K562 (cell line): ENCODE measurements around the gene TLE6. TPM values are rescaled to one million over a fixed set of nuclear protein-coding genes. Genes with fewer than 3 reads are reported as not detected.
A peak's percentile ranks its signal among the peaks of the same experiment; 100 is the strongest.

ENCODE experiments used
- CEBPB ChIP-seq: fragments of 450-650 bp; IDR thresholded peaks from 2 replicates; pipeline ENCODE4 v1.6.1; 2016; ENCODE audit warnings: missing genetic modification characterization, missing compliant biosample characterization
- CEBPG ChIP-seq, 3 experiments: fragments of 200-800 bp in 1 of 3; sonication (Bioruptor generic) in 1 of 3; sonication (generic) in 1 of 3; formaldehyde crosslinking in 1 of 3; IDR thresholded peaks in 2 of 3; conservative IDR thresholded peaks in 1 of 3; 2 replicates each; pipeline versions ENCODE4 v1.6.1 to v1.8.0; 2016 to 2022; ENCODE audit warnings: missing compliant biosample characterization in 2 of 3, missing genetic modification characterization in 2 of 3, mild to moderate bottlenecking in 1 of 3, missing genetic modification reagents in 1 of 3
- FOSL1 ChIP-seq: fragments of 200-800 bp; sonication (Bioruptor generic); conservative IDR thresholded peaks from 2 replicates; pipeline ENCODE4 v1.6.1; 2016; ENCODE audit warnings: missing genetic modification characterization, missing compliant biosample characterization
- GATAD2A ChIP-seq: fragments of 450-650 bp; IDR thresholded peaks from 2 replicates; pipeline ENCODE4 v1.6.1; 2017
- HDAC2 ChIP-seq: fragments of 450-650 bp; IDR thresholded peaks from 2 replicates; pipeline ENCODE4 v1.6.1; 2016; ENCODE audit warnings: mild to moderate bottlenecking
- HDAC6 ChIP-seq: IDR thresholded peaks from 2 replicates; pipeline ENCODE4 v1.6.1; 2012; ENCODE audit warnings: low read depth, mild to moderate bottlenecking, control low read depth, inconsistent platforms, low read length, moderate library complexity
- KHSRP ChIP-seq: fragments of 450-650 bp; IDR thresholded peaks from 2 replicates; pipeline ENCODE4 v1.6.1; 2017
- KLF1 ChIP-seq: fragments of 450-650 bp; IDR thresholded peaks from 2 replicates; pipeline ENCODE4 v1.6.1; 2016; ENCODE audit warnings: missing genetic modification characterization, missing compliant biosample characterization
- POLR3A ChIP-seq: IDR thresholded peaks from 2 replicates; pipeline ENCODE4 v1.6.1; 2011; ENCODE audit warnings: borderline replicate concordance, mild to moderate bottlenecking, moderate library complexity; ENCODE audit not compliant: insufficient read length, insufficient read depth; ENCODE audit errors: extremely low read depth
- POLR3G ChIP-seq: IDR thresholded peaks from 2 replicates; pipeline ENCODE4 v1.6.1; 2011; ENCODE audit not compliant: insufficient read length, insufficient replicate concordance; ENCODE audit errors: extremely low read depth
- PPARD ChIP-seq: fragments of 250-450 bp; sonication (Bioruptor Pico); IDR thresholded peaks from 2 replicates; pipeline ENCODE4 v1.8.0; 2022; ENCODE audit warnings: inconsistent platforms, mild to moderate bottlenecking, moderate library complexity
- RBFOX2 ChIP-seq: fragments of 200-400 bp; formaldehyde crosslinking; IDR thresholded peaks from 2 replicates; pipeline ENCODE4 v1.6.1; 2017; ENCODE audit warnings: low read depth, mild to moderate bottlenecking, low read length, moderate library complexity
- YBX1 ChIP-seq: fragments of 450-650 bp; IDR thresholded peaks from 2 replicates; pipeline ENCODE4 v1.7.1; 2016; ENCODE audit warnings: mild to moderate bottlenecking
- ZFP36 ChIP-seq: fragments of 150-350 bp; IDR thresholded peaks from 2 replicates; pipeline ENCODE4 v1.6.1; 2018; ENCODE audit warnings: low read length, low read depth; ENCODE audit not compliant: partially characterized antibody
- ZNF143 ChIP-seq: sonication (generic); formaldehyde crosslinking; IDR thresholded peaks from 2 replicates; pipeline ENCODE4 v1.9.0; 2022; ENCODE audit warnings: mild to moderate bottlenecking, missing genetic modification reagents
- ZNF316 ChIP-seq: fragments of 450-650 bp; IDR thresholded peaks from 2 replicates; pipeline ENCODE4 v1.6.1; 2016
- polyA plus RNA-seq, 8 experiments: library from polyadenylated mRNA; depleted of rRNA in 4 of 8; stranded (reverse) in 5 of 8; unstranded in 3 of 8; fragments of >200 nt; fragmentation: Nextera tagmentation in 2 of 8; fragmentation: Illumina TruSeq in 1 of 8; extraction: Ambion mirVana in 2 of 8; extraction: Trizol in 1 of 8; gene quantifications; 2 replicates each; pipeline versions ENCODE4 v1.2.1 to v1.2.3, GENCODE V29; 2011 to 2014; ENCODE audit warnings: inconsistent platforms in 1 of 8, missing spikeins in 1 of 8
- total RNA-seq, 7 experiments: library from RNA; depleted of rRNA in 6 of 7; stranded (reverse); fragments of >200 nt in 6 of 7; fragmentation: Illumina TruSeq in 2 of 7; extraction: Trizol in 2 of 7; gene quantifications; 2 replicates each; pipeline versions ENCODE4 v1.2.1 to v1.2.3, GENCODE V29; 2011 to 2021; ENCODE audit warnings: low replicate concordance in 1 of 7
- TF ChIP-seq, protein P1 (sequence below): fragments of 250-450 bp; sonication (Bioruptor Pico); IDR thresholded peaks from 2 replicates; pipeline ENCODE4 v1.5.0; 2020; ENCODE audit warnings: mild to moderate bottlenecking, borderline replicate concordance
- TF ChIP-seq, protein P2 (sequence below): sonication (generic); formaldehyde crosslinking; IDR thresholded peaks from 2 replicates; pipeline ENCODE4 v1.5.0; 2020; ENCODE audit warnings: missing genetic modification reagents
- TF ChIP-seq, protein P3 (sequence below): sonication (generic); formaldehyde crosslinking; IDR thresholded peaks from 2 replicates; pipeline ENCODE4 v1.8.0; 2022; ENCODE audit warnings: mild to moderate bottlenecking, missing genetic modification reagents
- TF ChIP-seq, protein P4 (sequence below): sonication (generic); formaldehyde crosslinking; IDR thresholded peaks from 2 replicates; pipeline ENCODE4 v1.8.0; 2022; ENCODE audit warnings: missing genetic modification reagents, mild to moderate bottlenecking, moderate library complexity, borderline replicate concordance
- TF ChIP-seq, protein P5 (sequence below), 2 experiments: fragments of 450-650 bp in 1 of 2; sonication (generic) in 1 of 2; formaldehyde crosslinking; conservative IDR thresholded peaks; 2 replicates each; pipeline versions ENCODE4 v1.4.0 to v1.8.1; 2020 to 2022; ENCODE audit warnings: mild to moderate bottlenecking in 1 of 2, missing genetic modification reagents in 1 of 2

TLE6 gene
- total and polyA plus RNA-seq, 9 of the 15 experiments (the other 6 are each of a cell fraction or from before 2014, with no cell fraction given) = 1.1 to 6.1 (median 2.5) TPM

DNA sequence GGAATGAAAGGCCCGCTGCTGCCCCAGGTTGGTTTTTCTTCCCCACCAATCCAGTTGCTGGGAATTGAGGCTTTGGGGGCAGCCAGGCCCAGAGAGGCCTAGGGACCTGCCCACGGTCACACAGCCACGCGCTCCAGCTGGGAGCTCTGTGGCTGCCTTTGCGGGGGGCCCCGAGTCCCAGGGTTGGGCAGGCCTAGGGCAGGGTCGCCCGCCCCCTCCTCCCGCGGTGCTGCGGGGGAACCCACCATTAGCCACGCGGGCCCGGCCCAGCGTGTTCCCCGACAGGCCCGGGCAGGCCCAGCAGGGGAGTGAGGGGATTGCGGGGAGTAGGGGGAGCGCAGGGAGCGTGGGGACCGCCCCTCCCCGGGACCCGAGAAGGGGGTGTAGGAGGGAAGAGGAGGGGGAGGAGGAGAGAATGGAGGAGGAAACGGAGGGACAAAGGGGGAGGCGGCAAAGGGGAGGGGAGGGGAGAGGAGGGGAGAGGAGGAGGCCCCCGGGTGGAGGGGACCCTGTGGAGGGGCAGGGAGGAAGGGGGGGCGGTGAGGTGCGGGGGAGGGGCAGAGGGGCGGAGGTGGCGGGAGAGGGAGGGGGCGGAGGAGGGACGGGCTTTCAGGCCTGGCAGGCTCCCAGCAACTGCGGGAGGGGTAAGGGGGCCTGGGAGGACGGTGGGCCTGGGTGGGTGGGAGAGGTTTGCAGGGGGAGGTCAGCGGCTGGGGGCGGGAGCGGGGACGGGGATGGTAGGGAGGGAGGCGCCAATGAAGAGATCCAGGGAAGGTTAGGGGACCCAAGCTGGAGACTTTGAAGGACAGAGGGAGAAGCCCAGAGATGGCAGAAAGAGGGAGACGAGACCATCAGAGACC lies 64.6 kb downstream of the TLE6 start (continued):
- TF ChIP-seq, protein P1, sequence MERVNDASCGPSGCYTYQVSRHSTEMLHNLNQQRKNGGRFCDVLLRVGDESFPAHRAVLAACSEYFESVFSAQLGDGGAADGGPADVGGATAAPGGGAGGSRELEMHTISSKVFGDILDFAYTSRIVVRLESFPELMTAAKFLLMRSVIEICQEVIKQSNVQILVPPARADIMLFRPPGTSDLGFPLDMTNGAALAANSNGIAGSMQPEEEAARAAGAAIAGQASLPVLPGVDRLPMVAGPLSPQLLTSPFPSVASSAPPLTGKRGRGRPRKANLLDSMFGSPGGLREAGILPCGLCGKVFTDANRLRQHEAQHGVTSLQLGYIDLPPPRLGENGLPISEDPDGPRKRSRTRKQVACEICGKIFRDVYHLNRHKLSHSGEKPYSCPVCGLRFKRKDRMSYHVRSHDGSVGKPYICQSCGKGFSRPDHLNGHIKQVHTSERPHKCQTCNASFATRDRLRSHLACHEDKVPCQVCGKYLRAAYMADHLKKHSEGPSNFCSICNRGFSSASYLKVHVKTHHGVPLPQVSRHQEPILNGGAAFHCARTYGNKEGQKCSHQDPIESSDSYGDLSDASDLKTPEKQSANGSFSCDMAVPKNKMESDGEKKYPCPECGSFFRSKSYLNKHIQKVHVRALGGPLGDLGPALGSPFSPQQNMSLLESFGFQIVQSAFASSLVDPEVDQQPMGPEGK (CRISPR knock-in tag) = no peak
- no peak for TF ChIP-seq CEBPB (tag)
- TF ChIP-seq, protein P2, sequence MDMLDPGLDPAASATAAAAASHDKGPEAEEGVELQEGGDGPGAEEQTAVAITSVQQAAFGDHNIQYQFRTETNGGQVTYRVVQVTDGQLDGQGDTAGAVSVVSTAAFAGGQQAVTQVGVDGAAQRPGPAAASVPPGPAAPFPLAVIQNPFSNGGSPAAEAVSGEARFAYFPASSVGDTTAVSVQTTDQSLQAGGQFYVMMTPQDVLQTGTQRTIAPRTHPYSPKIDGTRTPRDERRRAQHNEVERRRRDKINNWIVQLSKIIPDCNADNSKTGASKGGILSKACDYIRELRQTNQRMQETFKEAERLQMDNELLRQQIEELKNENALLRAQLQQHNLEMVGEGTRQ (CRISPR knock-in tag) = no peak
- no peak for TF ChIP-seq KHSRP
- TF ChIP-seq PPARD (CRISPR knock-in tag) = no peak
- no peak for TF ChIP-seq POLR3A
- TF ChIP-seq, protein P3, sequence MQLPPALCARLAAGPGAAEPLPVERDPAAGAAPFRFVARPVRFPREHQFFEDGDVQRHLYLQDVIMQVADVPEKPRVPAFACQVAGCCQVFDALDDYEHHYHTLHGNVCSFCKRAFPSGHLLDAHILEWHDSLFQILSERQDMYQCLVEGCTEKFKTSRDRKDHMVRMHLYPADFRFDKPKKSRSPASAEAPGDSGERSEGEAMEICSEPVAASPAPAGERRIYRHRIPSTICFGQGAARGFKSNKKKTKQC (CRISPR knock-in tag) = no peak
- TF ChIP-seq ZNF316 = no peak
- TF ChIP-seq, protein P4, sequence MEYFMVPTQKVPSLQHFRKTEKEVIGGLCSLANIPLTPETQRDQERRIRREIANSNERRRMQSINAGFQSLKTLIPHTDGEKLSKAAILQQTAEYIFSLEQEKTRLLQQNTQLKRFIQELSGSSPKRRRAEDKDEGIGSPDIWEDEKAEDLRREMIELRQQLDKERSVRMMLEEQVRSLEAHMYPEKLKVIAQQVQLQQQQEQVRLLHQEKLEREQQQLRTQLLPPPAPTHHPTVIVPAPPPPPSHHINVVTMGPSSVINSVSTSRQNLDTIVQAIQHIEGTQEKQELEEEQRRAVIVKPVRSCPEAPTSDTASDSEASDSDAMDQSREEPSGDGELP (CRISPR knock-in tag) = no peak
- TF ChIP-seq, protein P5, sequence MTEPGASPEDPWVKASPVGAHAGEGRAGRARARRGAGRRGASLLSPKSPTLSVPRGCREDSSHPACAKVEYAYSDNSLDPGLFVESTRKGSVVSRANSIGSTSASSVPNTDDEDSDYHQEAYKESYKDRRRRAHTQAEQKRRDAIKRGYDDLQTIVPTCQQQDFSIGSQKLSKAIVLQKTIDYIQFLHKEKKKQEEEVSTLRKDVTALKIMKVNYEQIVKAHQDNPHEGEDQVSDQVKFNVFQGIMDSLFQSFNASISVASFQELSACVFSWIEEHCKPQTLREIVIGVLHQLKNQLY (CRISPR knock-in tag; conservative IDR thresholded peaks at IDR 0.05) = no peak
- peak; percentile 74 for TF ChIP-seq ZFP36
- no peak for TF ChIP-seq HDAC6
- TF ChIP-seq GATAD2A = peak; percentile 35
- no peak for TF ChIP-seq POLR3G
- TF ChIP-seq FOSL1 = no peak
- TF ChIP-seq HDAC2 = 0 out of 2 replicates have a peak, but pooled peaks have one; percentile 36
- no peak for TF ChIP-seq ZNF143
- no peak for TF ChIP-seq CEBPG (CRISPR knock-in tag; IDR thresholded peaks at IDR 0.05)
- TF ChIP-seq CEBPG (tag; conservative IDR thresholded peaks at IDR 0.05 in 1 of 2, IDR thresholded peaks at IDR 0.05 in 1 of 2) = no peak
- no peak for TF ChIP-seq YBX1
- no peak for TF ChIP-seq KLF1 (tag)
- TF ChIP-seq RBFOX2 = peak; percentile 47; the same call in 1 of the 2 replicates
